GM18907 (cell line): ENCODE measurements around the gene PCDHA2.
"Not testable (repeated sequence)": the region's sequence is repeated elsewhere in the genome, so short reads cannot be mapped to it uniquely, and the experiment has no call there.

Source experiments
- ATAC-seq: cut with Tn5 transposase; IDR thresholded peaks from one replicate; pipeline ENCODE4 v1.9.1; 2021; ENCODE audit warnings: mild to moderate bottlenecking, moderate library complexity; ENCODE audit not compliant: unreplicated experiment

PCDHA2 gene

DNA sequence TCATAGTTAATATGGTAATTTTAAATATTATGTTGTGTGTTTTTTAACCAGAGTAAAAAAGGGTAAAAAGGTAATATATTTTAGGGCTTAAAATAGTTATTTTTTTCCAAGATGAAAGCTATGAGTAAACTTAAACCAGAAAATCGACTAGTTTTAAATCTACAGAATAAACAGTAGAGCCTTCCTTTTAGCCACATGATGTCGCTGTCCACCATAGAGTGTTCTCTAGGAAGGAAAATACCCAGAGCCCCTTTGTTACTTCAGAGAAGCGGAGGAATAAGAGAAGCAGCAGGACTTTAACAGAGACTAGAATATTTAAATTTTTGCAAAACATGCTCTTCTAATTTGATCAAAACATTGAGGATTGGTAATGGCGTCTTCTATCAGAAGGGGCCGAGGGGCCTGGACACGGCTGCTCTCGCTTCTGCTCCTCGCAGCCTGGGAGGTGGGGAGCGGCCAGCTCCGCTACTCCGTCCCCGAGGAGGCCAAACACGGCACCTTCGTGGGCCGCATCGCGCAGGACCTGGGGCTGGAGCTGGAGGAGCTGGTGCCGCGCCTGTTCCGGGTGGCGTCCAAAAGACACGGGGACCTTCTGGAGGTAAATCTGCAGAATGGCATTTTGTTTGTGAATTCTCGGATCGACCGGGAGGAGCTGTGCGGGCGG lies at the start of gene PCDHA2:
PCDHA2 (plus strand) TSS at position 258 of the 664 bp plus-strand sequence.
- ATAC-seq, result no peak

DNA sequence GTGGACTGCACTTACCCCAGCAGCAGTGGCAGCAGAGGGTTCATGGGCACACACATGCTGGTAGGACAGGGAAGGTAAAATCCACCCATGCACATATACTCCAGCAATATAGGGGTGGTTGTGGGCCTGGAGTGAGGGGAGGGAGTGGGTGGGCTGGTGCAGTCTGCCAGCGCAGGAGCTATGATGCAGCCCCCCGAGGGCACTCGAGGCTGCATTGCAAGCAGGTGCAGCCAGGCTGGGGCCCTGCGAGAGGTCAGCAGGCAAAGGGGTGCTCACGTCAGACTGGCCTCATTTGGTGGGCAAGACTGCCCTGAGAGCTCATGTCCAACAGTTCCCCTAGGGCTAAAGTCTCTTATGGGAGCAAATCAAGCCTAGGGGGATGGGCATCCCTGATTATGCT lies 41.1 kb upstream of the PCDHA2 start:
- ATAC-seq, result no peak

DNA sequence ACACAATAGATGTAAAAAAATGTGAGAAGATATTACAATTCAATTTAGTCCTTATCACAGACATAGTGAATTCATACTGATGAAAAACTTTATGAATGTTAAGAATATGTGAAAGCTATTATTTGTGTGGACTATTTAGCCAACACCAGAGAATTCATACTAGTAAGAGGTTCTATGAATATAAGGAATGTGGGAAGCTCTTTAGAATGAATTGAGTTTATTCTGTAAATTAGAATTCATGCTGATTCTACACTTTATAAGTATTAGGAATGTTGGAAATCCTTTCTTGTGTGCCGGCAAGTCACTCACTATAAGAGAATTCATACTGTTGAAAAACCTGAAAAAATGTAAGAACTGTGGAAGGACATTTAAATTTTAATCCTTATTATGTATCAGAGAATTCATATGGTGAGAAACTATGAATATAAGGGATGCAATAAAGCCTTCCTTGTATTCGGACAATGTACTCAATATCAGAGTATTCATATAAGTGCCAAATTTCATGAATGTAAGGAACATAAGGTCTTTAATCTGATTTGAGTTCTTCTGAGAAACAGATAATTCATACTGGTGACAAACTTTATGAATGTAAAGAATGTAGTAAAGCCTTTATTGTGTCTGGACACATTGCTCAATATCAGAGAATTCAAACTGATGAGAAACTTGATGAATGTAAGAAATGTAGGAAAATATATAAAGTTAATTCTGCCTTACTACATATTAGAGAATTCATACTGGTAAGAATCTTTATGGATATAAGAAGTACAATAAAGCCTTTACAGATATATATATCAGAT lies 30.3 kb upstream of the PCDHA2 start:
- ATAC-seq, result no peak

DNA sequence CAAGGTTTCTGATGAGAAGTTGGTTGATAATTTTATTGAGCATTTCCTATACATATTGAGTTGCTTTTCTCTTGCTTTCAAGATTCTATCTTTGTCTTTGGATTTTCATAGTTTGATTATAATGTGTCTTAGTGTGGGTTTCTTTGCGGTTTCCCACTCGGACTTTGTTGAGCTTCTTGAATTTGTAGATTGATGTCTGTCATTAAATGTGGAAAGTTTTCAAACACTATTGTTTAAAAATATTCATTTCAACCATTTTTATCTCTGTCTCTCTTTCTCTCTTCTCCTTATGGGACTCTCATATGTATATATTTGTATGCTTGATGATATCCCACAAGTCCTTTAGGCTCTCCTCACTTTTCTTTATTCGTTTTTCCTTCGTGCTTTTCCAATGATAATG lies 27.2 kb upstream of the PCDHA2 start:
- no peak for ATAC-seq

DNA sequence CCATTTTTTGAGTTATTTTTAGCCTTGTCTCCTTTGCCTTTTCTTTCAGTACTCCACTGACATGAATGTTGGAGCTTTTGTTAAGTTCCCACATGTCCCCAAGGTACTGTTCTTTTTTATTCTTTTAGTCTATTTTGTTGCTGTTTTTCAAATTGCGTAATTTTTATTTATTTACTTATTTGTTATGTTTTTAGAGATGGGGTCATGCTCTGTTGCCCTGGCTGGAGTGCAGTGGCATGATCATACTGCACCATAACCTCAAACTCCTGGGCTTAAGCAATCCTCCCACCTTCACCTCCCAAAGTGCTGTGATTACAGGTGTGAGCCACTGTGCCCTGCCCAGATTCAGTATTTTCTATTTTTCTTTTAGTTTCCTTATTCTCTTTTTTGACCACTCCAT lies 14.1 kb upstream of the PCDHA2 start:
- no peak for ATAC-seq

DNA sequence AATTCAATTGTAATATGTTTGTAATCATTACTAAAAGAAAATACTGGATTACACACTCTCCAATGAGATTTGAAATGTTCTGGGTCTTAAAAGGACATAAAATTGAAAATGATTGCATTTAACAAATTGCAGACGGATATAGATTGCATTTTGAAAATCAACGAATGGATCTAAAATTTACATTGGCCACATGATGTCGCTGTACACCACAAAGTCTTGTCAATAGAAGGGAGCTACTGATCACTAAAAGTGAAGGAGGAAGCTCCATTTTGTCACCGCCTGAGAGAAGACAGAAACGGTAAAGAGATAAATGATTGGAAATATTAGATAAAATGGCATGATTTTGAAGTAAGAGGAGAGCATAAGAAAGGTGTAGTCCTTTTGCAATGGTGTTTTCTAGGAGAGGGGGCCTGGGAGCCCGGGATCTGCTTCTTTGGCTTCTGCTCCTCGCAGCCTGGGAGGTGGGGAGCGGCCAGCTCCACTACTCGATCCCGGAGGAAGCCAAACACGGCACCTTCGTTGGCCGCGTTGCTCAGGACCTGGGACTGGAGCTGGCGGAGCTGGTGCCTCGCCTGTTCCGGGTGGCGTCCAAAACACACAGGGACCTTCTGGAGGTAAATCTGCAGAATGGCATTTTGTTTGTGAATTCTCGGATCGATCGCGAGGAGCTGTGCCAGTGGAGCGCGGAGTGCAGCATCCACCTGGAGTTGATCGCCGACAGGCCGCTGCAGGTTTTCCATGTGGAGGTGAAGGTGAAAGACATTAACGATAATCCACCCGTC lies 8.6 kb upstream of the PCDHA2 start, which contains the start of gene PCDHA1:
PCDHA1 (plus strand) TSS at position 236 of the 782 bp plus-strand sequence.
- ATAC-seq, result no peak

DNA sequence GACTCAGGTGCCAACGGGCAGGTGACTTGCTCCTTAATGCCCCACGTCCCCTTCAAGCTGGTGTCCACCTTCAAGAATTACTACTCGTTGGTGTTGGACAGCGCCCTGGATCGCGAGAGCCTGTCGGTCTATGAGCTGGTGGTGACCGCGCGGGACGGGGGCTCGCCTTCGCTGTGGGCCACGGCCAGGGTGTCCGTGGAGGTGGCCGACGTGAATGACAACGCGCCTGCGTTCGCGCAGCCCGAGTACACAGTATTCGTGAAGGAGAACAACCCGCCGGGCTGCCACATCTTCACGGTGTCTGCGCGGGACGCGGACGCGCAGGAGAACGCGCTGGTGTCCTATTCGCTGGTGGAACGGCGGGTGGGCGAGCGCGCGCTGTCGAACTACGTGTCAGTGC lies 7.2 kb upstream of the PCDHA2 start:
- ATAC-seq, result not testable (repeated sequence)

DNA sequence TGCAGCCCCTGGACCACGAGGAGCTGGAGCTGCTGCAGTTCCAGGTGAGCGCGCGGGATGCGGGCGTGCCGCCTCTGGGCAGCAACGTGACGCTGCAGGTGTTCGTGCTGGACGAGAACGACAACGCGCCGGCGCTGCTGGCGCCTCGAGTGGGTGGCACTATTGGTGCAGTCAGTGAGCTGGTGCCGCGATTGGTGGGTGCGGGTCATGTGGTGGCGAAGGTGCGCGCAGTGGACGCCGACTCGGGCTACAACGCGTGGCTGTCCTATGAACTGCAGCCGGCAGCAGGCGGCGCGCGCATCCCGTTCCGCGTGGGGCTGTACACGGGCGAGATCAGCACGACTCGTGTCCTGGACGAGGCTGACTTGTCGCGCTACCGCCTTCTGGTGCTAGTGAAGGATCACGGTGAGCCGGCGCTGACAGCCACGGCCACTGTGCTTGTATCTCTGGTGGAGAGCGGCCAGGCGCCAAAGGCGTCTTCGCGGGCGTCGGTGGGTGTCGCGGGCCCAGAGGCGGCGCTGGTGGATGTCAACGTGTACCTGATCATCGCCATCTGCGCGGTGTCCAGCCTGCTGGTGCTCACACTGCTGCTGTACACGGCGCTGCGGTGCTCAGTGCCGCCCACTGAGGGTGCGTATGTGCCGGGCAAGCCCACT lies 6.7 kb upstream of the PCDHA2 start:
- ATAC-seq, result not testable (repeated sequence)

DNA sequence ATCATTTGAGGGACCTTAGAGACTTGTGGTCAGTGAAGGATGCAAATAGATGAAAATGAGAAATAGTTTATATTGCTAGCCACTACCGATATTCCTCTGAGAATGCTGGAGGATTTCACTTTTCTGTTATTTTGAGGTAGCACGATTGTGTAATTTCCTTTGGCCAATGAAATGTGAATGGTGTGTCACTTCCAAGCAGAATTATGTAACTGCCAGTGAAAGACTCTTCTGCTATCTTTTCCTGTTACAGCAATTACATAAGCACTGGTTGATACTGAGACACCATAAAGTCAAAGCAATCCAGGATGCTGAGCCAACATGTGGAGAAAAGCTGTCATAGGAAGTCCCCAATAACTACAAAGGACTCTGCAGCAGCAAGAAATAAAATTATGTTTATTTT lies 3.6 kb upstream of the PCDHA2 start:
- no peak for ATAC-seq

DNA sequence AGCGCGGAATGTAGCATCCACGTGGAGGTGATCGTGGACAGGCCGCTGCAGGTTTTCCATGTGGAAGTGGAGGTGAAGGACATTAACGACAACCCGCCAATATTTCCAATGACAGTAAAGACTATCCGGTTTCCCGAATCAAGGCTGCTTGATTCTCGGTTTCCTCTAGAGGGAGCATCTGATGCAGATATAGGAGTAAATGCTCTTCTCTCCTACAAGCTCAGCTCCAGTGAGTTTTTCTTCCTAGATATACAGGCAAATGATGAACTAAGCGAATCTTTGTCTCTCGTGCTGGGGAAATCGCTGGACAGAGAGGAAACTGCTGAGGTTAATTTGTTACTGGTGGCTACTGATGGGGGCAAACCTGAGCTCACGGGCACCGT lies 598 bp downstream of the PCDHA2 start:
- no peak for ATAC-seq

DNA sequence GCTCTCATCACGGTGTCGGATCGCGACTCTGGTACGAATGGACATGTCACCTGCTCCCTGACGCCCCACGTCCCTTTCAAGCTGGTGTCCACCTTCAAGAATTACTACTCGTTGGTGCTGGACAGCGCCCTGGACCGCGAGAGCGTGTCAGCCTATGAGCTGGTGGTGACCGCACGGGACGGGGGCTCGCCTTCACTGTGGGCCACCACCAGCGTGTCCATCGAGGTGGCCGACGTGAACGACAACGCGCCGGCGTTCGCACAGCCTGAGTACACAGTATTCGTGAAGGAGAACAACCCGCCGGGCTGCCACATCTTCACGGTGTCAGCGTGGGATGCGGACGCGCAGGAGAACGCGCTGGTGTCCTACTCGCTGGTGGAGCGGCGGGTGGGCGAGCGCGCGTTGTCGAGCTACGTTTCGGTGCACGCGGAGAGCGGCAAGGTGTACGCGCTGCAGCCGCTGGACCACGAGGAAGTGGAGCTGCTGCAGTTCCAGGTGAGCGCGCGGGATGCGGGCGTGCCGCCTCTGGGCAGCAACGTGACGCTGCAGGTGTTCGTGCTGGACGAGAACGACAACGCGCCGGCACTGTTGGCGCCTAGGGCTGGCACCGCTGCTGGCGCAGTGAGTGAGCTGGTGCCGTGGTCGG lies 1.5 kb downstream of the PCDHA2 start:
- not testable (repeated sequence) for ATAC-seq

DNA sequence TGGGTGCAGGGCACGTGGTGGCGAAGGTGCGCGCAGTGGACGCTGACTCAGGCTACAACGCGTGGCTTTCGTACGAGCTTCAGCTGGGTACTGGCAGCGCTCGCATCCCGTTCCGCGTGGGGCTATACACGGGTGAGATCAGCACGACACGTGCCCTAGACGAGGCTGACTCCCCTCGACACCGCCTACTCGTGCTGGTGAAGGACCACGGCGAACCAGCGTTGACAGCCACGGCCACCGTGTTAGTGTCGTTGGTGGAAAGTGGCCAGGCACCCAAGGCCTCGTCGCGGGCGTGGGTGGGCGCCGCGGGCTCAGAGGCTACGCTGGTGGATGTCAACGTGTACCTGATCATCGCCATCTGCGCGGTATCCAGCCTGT lies 2.1 kb downstream of the PCDHA2 start:
- no peak for ATAC-seq

DNA sequence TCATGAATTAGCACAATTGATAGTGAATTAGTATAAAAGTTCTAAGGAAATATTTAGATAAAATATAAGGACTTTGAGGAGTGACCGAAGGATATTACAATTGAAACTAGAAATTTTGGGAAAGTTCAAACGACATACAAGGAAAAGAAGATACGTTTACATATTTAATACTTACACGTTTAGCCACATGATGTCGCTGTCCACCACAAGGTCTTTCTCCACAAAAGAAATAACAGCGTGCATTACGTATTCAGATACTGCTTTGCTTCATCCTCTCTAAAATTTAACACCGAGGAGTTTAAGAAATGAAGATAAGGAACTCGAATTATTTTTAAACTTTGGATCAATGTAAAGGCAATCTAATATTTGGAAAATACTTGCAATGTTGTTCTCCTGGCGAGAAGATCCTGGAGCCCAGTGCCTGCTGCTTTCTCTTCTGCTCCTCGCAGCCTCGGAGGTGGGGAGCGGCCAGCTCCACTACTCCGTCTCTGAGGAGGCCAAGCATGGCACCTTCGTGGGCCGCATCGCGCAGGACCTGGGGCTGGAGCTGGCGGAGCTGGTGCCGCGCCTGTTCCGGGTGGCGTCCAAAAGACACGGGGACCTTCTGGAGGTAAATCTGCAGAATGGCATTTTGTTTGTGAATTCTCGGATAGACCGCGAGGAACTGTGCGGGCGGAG lies 6.3 kb downstream of the PCDHA2 start, which contains the start of gene PCDHA3:
PCDHA3 (plus strand) TSS at position 242 of the 678 bp plus-strand sequence.
- no peak for ATAC-seq

DNA sequence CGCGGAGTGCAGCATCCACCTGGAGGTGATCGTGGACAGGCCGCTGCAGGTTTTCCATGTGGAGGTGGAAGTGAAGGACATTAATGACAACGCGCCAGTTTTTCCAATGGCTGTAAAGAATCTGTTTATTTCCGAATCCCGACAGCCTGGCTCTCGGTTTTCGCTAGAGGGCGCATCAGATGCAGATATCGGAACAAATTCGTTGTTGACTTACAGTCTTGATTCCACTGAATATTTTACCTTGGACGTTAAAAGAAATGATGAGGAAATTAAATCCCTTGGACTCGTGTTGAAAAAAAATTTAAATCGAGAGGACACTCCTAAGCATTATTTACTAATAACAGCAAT lies 6.8 kb downstream of the PCDHA2 start:
- no peak for ATAC-seq

DNA sequence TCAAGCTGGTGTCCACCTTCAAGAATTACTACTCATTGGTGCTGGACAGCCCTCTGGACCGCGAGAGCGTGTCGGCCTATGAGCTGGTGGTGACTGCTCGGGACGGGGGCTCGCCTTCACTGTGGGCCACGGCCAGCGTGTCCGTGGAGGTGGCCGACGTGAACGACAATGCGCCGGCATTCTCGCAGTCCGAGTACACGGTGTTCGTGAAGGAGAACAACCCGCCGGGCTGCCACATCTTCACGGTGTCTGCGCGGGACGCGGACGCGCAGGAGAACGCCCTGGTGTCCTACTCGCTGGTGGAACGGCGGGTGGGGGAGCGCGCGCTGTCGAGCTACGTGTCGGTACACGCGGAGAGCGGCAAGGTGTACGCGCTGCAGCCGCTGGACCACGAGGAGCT lies 7.7 kb downstream of the PCDHA2 start:
- ATAC-seq, result not testable (repeated sequence)

DNA sequence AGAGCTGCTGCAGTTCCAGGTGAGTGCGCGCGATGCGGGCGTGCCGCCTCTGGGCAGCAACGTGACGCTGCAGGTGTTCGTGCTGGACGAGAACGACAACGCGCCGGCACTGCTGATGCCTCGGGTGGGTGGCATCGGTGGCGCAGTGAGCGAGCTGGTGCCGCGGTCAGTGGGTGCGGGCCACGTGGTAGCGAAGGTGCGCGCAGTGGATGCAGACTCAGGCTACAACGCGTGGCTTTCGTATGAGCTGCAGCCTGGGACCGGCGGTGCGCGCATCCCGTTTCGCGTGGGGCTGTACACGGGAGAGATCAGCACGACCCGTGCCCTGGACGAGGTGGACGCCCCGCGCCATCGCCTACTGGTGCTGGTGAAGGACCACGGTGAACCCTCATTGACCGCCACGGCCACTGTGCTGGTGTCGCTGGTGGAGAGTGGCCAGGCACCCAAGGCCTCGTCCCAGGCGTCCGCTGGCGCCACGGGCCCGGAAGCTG lies 8.2 kb downstream of the PCDHA2 start:
- ATAC-seq, result no peak

DNA sequence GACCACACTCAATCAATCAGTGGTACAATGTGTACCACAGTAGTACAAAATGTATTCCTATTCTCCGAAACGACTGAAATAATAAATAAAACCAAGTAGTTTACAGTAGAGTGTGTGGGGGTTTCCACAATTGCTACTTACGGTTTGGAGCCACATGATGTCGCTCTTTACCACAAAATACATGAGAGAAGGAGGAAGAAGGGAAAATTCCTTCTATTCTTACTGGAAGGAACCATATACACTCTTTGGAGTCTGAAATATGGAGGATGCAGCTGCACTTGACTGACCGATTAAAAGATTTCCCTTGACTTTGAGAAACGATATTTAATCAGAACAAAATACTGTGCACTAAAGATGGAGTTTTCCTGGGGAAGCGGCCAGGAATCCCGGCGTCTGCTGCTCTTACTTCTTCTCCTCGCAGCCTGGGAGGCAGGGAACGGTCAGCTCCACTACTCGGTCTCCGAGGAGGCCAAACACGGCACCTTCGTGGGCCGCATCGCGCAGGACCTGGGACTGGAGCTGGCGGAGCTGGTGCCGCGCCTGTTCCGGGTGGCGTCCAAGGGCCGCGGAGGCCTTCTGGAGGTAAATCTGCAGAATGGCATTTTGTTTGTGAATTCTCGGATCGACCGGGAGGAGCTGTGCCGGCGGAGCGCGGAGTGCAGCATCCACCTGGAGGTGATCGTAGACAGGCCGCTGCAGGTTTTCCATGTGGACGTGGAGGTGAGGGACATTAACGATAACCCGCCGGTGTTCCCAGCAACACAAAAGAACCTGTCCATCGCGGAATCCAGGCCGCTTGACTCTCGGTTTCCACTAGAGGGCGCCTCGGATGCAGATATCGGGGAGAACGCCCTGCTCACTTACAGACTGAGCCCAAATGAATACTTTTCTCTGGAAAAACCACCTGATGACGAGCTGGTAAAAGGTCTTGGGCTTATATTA lies 12.5 kb downstream of the PCDHA2 start, which contains the start of gene PCDHA4:
PCDHA4 (plus strand) TSS at position 235 of the 942 bp plus-strand sequence.
- no peak for ATAC-seq

DNA sequence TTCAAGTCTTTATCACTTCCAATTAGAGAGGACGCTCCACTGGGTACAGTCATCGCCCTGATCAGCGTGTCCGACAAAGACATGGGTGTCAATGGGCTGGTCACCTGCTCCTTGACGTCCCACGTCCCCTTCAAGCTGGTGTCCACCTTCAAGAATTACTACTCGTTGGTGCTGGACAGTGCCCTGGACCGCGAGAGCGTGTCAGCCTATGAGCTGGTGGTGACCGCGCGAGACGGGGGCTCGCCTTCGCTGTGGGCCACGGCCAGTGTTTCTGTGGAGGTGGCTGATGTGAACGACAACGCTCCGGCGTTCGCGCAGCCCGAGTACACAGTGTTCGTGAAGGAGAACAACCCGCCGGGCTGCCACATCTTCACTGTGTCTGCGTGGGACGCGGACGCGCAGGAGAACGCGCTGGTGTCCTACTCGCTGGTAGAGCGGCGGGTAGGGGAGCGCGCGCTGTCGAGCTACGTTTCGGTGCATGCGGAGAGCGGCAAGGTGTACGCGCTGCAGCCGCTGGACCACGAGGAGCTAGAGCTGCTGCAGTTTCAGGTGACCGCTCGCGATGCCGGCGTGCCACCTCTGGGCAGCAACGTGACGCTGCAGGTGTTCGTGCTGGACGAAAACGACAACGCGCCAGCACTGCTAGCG lies 13.7 kb downstream of the PCDHA2 start:
- not testable (repeated sequence) for ATAC-seq
